A549 (cell line): ENCODE data around the gene GAS1. TPM values are rescaled to one million over a fixed set of nuclear protein-coding genes. Genes with fewer than 3 reads are reported as not detected.

Source experiments
- ATAC-seq, 2 experiments: fragments of 200-7000 bp in 1 of 2; fragments of >200 bp in 1 of 2; cut with Nextera tagmentation in 1 of 2; cut with Tn5 transposase in 1 of 2; 3 replicates each; pipeline versions ENCODE4 v1.8.0 to v1.9.1; 2018 to 2020; ENCODE audit warnings: mild to moderate bottlenecking in 1 of 2, moderate library complexity in 1 of 2
- CTCF ChIA-PET: fragments of 300-600 bp; sonication (Branson Sonifier 250); formaldehyde crosslinking; extraction: SDS; loops from one replicate; lab custom pipeline; 2021; ENCODE audit warnings: antibody characterized with exemption, inconsistent platforms; lab: Yijun Ruan, JAX
- POLR2A ChIA-PET: fragments of 350-600 bp; formaldehyde crosslinking; extraction: SDS; loops from one replicate; lab custom pipeline; 2021; ENCODE audit warnings: antibody characterized with exemption, inconsistent platforms; lab: Yijun Ruan, JAX
- DNase-seq, 2 experiments: peaks; one replicate each; pipeline versions ENCODE4 v3.0.0 to v3.0.0-alpha.2; 2011 to 2016; ENCODE audit warnings: low read depth in 1 of 2, low spot score in 1 of 2
- FAIRE-seq: peaks from 2 replicates; lab custom pipeline; 2011; peaks lifted over from hg19 to GRCh38; lab: Jason Lieb, UNC
- H3K27ac ChIP-seq, 2 experiments: fragments of >200 bp; sonication (Bioruptor Twin); formaldehyde crosslinking; 3 replicates each; pipeline ENCODE4 v1.5.1; 2016 to 2017
- H3K4me1 ChIP-seq: fragments of >200 bp; sonication (Bioruptor Twin); formaldehyde crosslinking; 3 replicates; pipeline ENCODE4 v1.6.1; 2016
- H3K4me2 ChIP-seq: fragments of >200 bp; sonication (Bioruptor Twin); formaldehyde crosslinking; 3 replicates; pipeline ENCODE4 v1.6.1; 2016
- H3K4me3 ChIP-seq: fragments of >200 bp; sonication (Bioruptor Twin); formaldehyde crosslinking; 3 replicates; pipeline ENCODE4 v1.5.1; 2016
- H3K9me3 ChIP-seq: fragments of >200 bp; sonication (Bioruptor Twin); formaldehyde crosslinking; 3 replicates; pipeline ENCODE4 v1.6.1; 2016
- BCL3 ChIP-seq: fragments of >200 bp; sonication (Bioruptor Twin); formaldehyde crosslinking; IDR thresholded peaks from 3 replicates; pipeline ENCODE4 v1.6.1; 2016
- BHLHE40 ChIP-seq: IDR thresholded peaks from 2 replicates; pipeline ENCODE4 v1.6.1; 2012; ENCODE audit warnings: low read depth, low read length, inconsistent platforms
- CBX2 ChIP-seq: fragments of 200-600 bp; sonication (generic); IDR thresholded peaks from 2 replicates; pipeline ENCODE4 v1.6.1; 2016; ENCODE audit warnings: low read depth, mild to moderate bottlenecking, borderline replicate concordance
- CBX8 ChIP-seq: fragments of 200-600 bp; sonication (generic); IDR thresholded peaks from 2 replicates; pipeline ENCODE4 v1.6.1; 2016
- E2F6 ChIP-seq: IDR thresholded peaks from 2 replicates; pipeline ENCODE4 v1.6.1; 2012; ENCODE audit warnings: low read depth, borderline replicate concordance
- EHMT2 ChIP-seq: fragments of 200-600 bp; sonication (generic); IDR thresholded peaks from 2 replicates; pipeline ENCODE4 v1.6.1; 2016; ENCODE audit warnings: antibody characterized with exemption, low read depth, mild to moderate bottlenecking, moderate library complexity
- EP300 ChIP-seq, 2 experiments: fragments of >200 bp; sonication (Bioruptor Twin); formaldehyde crosslinking; IDR thresholded peaks; 2 replicates in 1 of 2; 3 replicates in 1 of 2; pipeline ENCODE4 v1.6.1; 2016 to 2017
- FOSB ChIP-seq: fragments of 250-450 bp; sonication (Bioruptor Pico); IDR thresholded peaks from 2 replicates; pipeline ENCODE4 v1.5.0; 2020; ENCODE audit warnings: mild to moderate bottlenecking, moderate library complexity
- FOSL2 ChIP-seq, 2 experiments: fragments of 450-650 bp in 1 of 2; fragments of >200 bp in 1 of 2; sonication (Bioruptor Twin) in 1 of 2; formaldehyde crosslinking; IDR thresholded peaks; 2 replicates each; pipeline versions ENCODE4 v1.5.0 to v1.6.1; 2016 to 2020; ENCODE audit warnings: mild to moderate bottlenecking in 1 of 2, moderate library complexity in 1 of 2
- FOXS1 ChIP-seq: fragments of 250-450 bp; sonication (Bioruptor Pico); IDR thresholded peaks from 2 replicates; pipeline ENCODE4 v1.5.0; 2020; ENCODE audit warnings: mild to moderate bottlenecking, moderate library complexity
- GATA3 ChIP-seq: IDR thresholded peaks from 2 replicates; pipeline ENCODE4 v1.6.1; 2012; ENCODE audit warnings: borderline replicate concordance
- HOXB5 ChIP-seq: fragments of 250-450 bp; sonication (Bioruptor Pico); IDR thresholded peaks from 2 replicates; pipeline ENCODE4 v1.5.0; 2020; ENCODE audit warnings: mild to moderate bottlenecking, moderate library complexity
- JUN ChIP-seq, 2 experiments: fragments of >200 bp; sonication (Bioruptor Twin); formaldehyde crosslinking; IDR thresholded peaks; 2 replicates in 1 of 2; 3 replicates in 1 of 2; pipeline ENCODE4 v1.6.1; 2016 to 2017
- JUNB ChIP-seq: fragments of >200 bp; sonication (Bioruptor Twin); formaldehyde crosslinking; IDR thresholded peaks from 2 replicates; pipeline ENCODE4 v1.6.1; 2016
- KDM5A ChIP-seq: fragments of 200-600 bp; sonication (generic); IDR thresholded peaks from 2 replicates; pipeline ENCODE4 v1.6.1; 2016; ENCODE audit warnings: antibody characterized with exemption, mild to moderate bottlenecking
- MAZ ChIP-seq: fragments of 150-350 bp; IDR thresholded peaks from 2 replicates; pipeline ENCODE4 v1.6.1; 2014; ENCODE audit warnings: antibody characterized with exemption, low read depth, low read length, borderline replicate concordance
- MYC ChIP-seq: IDR thresholded peaks from 2 replicates; pipeline ENCODE4 v1.6.1; 2012; ENCODE audit warnings: mild to moderate bottlenecking, inconsistent platforms, low read length, improper control_type of control experiment, borderline replicate concordance
- NR3C1 ChIP-seq: fragments of >200 bp; sonication (Bioruptor Twin); formaldehyde crosslinking; IDR thresholded peaks from 3 replicates; pipeline ENCODE4 v1.6.1; 2017
- PHF8 ChIP-seq: fragments of 200-600 bp; sonication (generic); IDR thresholded peaks from 2 replicates; pipeline ENCODE4 v1.6.1; 2016; ENCODE audit warnings: low read depth, mild to moderate bottlenecking, antibody characterized with exemption, moderate library complexity, borderline replicate concordance
- RFX5 ChIP-seq: fragments of 450-650 bp; IDR thresholded peaks from 2 replicates; pipeline ENCODE4 v1.7.1; 2014; ENCODE audit warnings: antibody characterized with exemption, mild to moderate bottlenecking, moderate library complexity
- TP53 ChIP-seq: fragments of 250-450 bp; sonication (Bioruptor Pico); IDR thresholded peaks from 2 replicates; pipeline ENCODE4 v1.5.0; 2021; ENCODE audit warnings: mild to moderate bottlenecking, moderate library complexity
- ZC3H11A ChIP-seq: fragments of 450-650 bp; IDR thresholded peaks from 2 replicates; pipeline ENCODE4 v1.6.1; 2014; ENCODE audit warnings: antibody characterized with exemption, mild to moderate bottlenecking
- ZNF302 ChIP-seq: fragments of 250-450 bp; sonication (Bioruptor Pico); IDR thresholded peaks from 2 replicates; pipeline ENCODE4 v1.9.0; 2021; ENCODE audit warnings: inconsistent platforms, mild to moderate bottlenecking, moderate library complexity
- ZSCAN20 ChIP-seq: fragments of 250-450 bp; sonication (Bioruptor Pico); IDR thresholded peaks from 2 replicates; pipeline ENCODE4 v1.8.0; 2022; ENCODE audit warnings: mild to moderate bottlenecking, moderate library complexity
- WGBS: methylation state at CpG from one replicate; pipeline ENCODE4 v1.1.6; 2017; ENCODE audit errors: missing lambda C conversion rate; 5-methylcytosine and 5-hydroxymethylcytosine counted together
- polyA plus RNA-seq, 4 experiments: library from polyadenylated mRNA; depleted of rRNA in 3 of 4; stranded (reverse); fragments of >200 nt; fragmentation: RNase III in 1 of 4; extraction: RNeasy Plus Mini Kit Qiagen cat#74134 plus additional on column Dnase treatment in 1 of 4; gene quantifications; 2 replicates in 3 of 4; 3 replicates in 1 of 4; pipeline ENCODE4 v1.2.3, GENCODE V29; 2011 to 2017
- TF ChIP-seq, protein P1 (sequence below): IDR thresholded peaks from 2 replicates; pipeline ENCODE4 v1.6.1; 2012
- TF ChIP-seq, protein P2 (sequence below): fragments of 250-450 bp; sonication (Bioruptor Pico); IDR thresholded peaks from 2 replicates; pipeline ENCODE4 v1.5.0; 2021; ENCODE audit warnings: mild to moderate bottlenecking, moderate library complexity, borderline replicate concordance
- TF ChIP-seq, protein P3 (sequence below): fragments of 200-600 bp; sonication (generic); IDR thresholded peaks from 2 replicates; pipeline ENCODE4 v1.6.1; 2016; ENCODE audit warnings: antibody characterized with exemption, mild to moderate bottlenecking, moderate library complexity

The GAS1 gene
- polyA plus RNA-seq, 2 of the 4 experiments (the other 2 are of a cell fraction), result 0.03 TPM; not detected in 1

GRCh38 chr9:86985132-86985647 lies 37.9 kb upstream of the GAS1 start:
- 0% methylated on average over 2 of the region's 2 CpGs for WGBS
- TF ChIP-seq FOXS1 (CRISPR knock-in tag) (no peak), ZC3H11A (no peak), NR3C1 (no peak), RFX5 (no peak), BCL3 (no peak), EP300 (IDR thresholded peaks at IDR 0.05) (no peak), FOSL2 (IDR thresholded peaks at IDR 0.05) (no peak), FOSL2 (CRISPR knock-in tag; IDR thresholded peaks at IDR 0.05) (no peak), CBX8 (no peak), JUNB (no peak), CBX2 (no peak), ZNF302 (CRISPR knock-in tag) (no peak), PHF8 (no peak), EHMT2 (no peak), MYC (no peak)
- TF ChIP-seq, protein P1, sequence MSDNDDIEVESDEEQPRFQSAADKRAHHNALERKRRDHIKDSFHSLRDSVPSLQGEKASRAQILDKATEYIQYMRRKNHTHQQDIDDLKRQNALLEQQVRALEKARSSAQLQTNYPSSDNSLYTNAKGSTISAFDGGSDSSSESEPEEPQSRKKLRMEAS, result no peak
- Histone ChIP-seq H3K9me3 (no peaks in the 10 kb centered on the region), H3K4me3 (no peak overlapping the region), H3K4me2 (no peak overlapping the region), H3K27ac (no peak overlapping the region), H3K4me1 (no peaks in the 10 kb centered on the region)
- FAIRE-seq, result no peak
- POLR2A ChIA-PET, result no interaction called here
- CTCF ChIA-PET, result interaction anchor here (0.9 kb wide), 1 partner anchor 497 kb away, joined by 3 read pairs; no protein-coding TSS in a partner anchor
- no peak for ATAC-seq
- DNase-seq, result no peak

DNA sequence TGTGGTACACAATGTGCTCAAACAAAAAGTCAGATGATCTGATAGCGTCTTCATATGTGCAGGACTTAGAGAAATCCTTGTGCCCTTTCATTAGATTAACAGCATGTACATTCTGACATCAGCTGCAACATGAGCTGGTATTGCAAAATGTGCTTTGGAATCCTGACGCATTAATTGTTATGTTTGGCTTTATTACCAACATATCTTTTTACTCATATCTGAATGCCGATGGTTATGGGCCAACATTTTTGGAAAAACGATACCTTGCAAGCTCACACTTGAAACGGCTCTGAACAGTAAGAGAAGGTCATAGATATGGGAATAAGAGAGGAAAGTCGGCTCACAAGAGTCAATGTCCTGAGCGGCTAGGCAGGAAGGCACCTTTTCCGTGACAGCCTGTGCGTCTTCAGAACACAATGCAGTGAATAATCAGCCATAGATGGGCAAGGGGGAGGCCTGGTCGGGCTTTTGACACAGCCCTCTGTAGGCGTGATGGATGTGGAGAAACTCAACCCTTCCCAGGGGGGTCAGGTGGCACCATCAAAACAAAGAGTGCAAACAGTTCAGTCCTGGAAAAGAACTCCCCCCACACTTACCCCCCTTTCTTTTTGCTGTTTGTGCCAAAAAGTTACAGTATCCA lies 36.4 kb upstream of the GAS1 start:
- ChIA-PET CTCF (no interaction called here), POLR2A (no interaction called here)
- FAIRE-seq (no peak), DNase-seq (no peak), ATAC-seq (no peak)
- H3K9me3 ChIP-seq, result no peaks in the 10 kb centered on the region
- no peaks in the 10 kb centered on the region for H3K4me1 ChIP-seq
- 9% methylated on average over 11 of the region's 11 CpGs for WGBS
- H3K4me2 ChIP-seq, result no peak overlapping the region
- no peak overlapping the region for H3K4me3 ChIP-seq
- H3K27ac ChIP-seq, result no peak overlapping the region
- TF ChIP-seq KDM5A, result no peak
- TF ChIP-seq FOSB, result no peak
- no peak for TF ChIP-seq ZSCAN20 (CRISPR knock-in tag)
- TF ChIP-seq HOXB5 (CRISPR knock-in tag), result no peak
- TF ChIP-seq, protein P2, sequence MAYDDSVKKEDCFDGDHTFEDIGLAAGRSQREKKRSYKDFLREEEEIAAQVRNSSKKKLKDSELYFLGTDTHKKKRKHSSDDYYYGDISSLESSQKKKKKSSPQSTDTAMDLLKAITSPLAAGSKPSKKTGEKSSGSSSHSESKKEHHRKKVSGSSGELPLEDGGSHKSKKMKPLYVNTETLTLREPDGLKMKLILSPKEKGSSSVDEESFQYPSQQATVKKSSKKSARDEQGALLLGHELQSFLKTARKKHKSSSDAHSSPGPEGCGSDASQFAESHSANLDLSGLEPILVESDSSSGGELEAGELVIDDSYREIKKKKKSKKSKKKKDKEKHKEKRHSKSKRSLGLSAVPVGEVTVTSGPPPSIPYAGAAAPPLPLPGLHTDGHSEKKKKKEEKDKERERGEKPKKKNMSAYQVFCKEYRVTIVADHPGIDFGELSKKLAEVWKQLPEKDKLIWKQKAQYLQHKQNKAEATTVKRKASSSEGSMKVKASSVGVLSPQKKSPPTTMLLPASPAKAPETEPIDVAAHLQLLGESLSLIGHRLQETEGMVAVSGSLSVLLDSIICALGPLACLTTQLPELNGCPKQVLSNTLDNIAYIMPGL, result no peak
- TF ChIP-seq, protein P3, sequence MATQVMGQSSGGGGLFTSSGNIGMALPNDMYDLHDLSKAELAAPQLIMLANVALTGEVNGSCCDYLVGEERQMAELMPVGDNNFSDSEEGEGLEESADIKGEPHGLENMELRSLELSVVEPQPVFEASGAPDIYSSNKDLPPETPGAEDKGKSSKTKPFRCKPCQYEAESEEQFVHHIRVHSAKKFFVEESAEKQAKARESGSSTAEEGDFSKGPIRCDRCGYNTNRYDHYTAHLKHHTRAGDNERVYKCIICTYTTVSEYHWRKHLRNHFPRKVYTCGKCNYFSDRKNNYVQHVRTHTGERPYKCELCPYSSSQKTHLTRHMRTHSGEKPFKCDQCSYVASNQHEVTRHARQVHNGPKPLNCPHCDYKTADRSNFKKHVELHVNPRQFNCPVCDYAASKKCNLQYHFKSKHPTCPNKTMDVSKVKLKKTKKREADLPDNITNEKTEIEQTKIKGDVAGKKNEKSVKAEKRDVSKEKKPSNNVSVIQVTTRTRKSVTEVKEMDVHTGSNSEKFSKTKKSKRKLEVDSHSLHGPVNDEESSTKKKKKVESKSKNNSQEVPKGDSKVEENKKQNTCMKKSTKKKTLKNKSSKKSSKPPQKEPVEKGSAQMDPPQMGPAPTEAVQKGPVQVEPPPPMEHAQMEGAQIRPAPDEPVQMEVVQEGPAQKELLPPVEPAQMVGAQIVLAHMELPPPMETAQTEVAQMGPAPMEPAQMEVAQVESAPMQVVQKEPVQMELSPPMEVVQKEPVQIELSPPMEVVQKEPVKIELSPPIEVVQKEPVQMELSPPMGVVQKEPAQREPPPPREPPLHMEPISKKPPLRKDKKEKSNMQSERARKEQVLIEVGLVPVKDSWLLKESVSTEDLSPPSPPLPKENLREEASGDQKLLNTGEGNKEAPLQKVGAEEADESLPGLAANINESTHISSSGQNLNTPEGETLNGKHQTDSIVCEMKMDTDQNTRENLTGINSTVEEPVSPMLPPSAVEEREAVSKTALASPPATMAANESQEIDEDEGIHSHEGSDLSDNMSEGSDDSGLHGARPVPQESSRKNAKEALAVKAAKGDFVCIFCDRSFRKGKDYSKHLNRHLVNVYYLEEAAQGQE, result no peak
- no peak for TF ChIP-seq PHF8
- no peak for TF ChIP-seq E2F6
- TF ChIP-seq JUNB, result no peak
- TF ChIP-seq JUN (IDR thresholded peaks at IDR 0.05), result no peak
- TF ChIP-seq BHLHE40, result no peak
- no peak for TF ChIP-seq BCL3
- TF ChIP-seq CBX8, result no peak
- TF ChIP-seq GATA3, result no peak
- no peak for TF ChIP-seq TP53 (CRISPR knock-in tag)
- TF ChIP-seq MAZ, result no peak
- no peak for TF ChIP-seq NR3C1
